NCI-H187 (cell line): ENCODE data around the gene FADS3.

Experiments
- DNase-seq, 2 experiments: peaks; one replicate each; lab custom pipeline; 2025; lab: John Stamatoyannopoulos, UW

The FADS3 gene

GRCh38 chr11:61855939-61856680, 35.2 kb downstream of the FADS3 start:
- no peak for DNase-seq

GRCh38 chr11:61854966-61855714, 36.2 kb downstream of the FADS3 start:
- DNase-seq, result no peak

- DNase-seq, result no peak
Measured at GRCh38 chr11:61854206-61854895, 37.0 kb downstream of the FADS3 start.

- no peak for DNase-seq
Measured at GRCh38 chr11:61853698-61854169, 37.6 kb downstream of the FADS3 start.

- DNase-seq, result no peak
Measured at GRCh38 chr11:61851900-61852295, 39.4 kb downstream of the FADS3 start.

GRCh38 chr11:61851113-61851899, 40.0 kb downstream of the FADS3 start:
- DNase-seq, result no peak

GRCh38 chr11:61850687-61851086, 40.7 kb downstream of the FADS3 start:
- DNase-seq, result no peak

GRCh38 chr11:61848631-61849030, 42.7 kb downstream of the FADS3 start:
- no peak for DNase-seq

- no peak for DNase-seq
Measured at GRCh38 chr11:61847914-61848581, 43.3 kb downstream of the FADS3 start.

GRCh38 chr11:61846362-61847020, 44.9 kb downstream of the FADS3 start:
- DNase-seq, result no peak

- no peak for DNase-seq
Measured at GRCh38 chr11:61844909-61845565, 46.3 kb downstream of the FADS3 start.

- DNase-seq, result no peak
Measured at GRCh38 chr11:61842528-61842820, 48.9 kb downstream of the FADS3 start.

- DNase-seq, result no peak
Measured at GRCh38 chr11:61841636-61842527, 49.5 kb downstream of the FADS3 start.

GRCh38 chr11:61840371-61840770, 51.0 kb downstream of the FADS3 start:
- no peak for DNase-seq

- DNase-seq, result no peak
Measured at GRCh38 chr11:61839742-61840141, 51.6 kb downstream of the FADS3 start.

GRCh38 chr11:61838921-61839320, 52.4 kb downstream of the FADS3 start:
- no peak for DNase-seq

GRCh38 chr11:61838501-61838900, 52.8 kb downstream of the FADS3 start:
- DNase-seq, result no peak

GRCh38 chr11:61837411-61838005, 53.8 kb downstream of the FADS3 start:
- no peak for DNase-seq

GRCh38 chr11:61836193-61836592, 55.2 kb downstream of the FADS3 start:
- DNase-seq, result no peak
